A673 (cell line): ENCODE data around the gene C16orf74. TPM values are rescaled to one million over a fixed set of nuclear protein-coding genes. Genes with fewer than 3 reads are reported as not detected.

ENCODE experiments used
- BruUV-seq: library from RNA; stranded (reverse); fragments of 400-500 nt; replicated peaks from 2 replicates; lab custom pipeline; 2021; lab: Mats Ljungman, UMichigan
- CTCF ChIA-PET: fragments of 300-600 bp; sonication (Branson Sonifier 250); formaldehyde crosslinking; loops from one replicate; lab custom pipeline; 2022; ENCODE audit warnings: antibody characterized with exemption; lab: Charles Lee
- POLR2A ChIA-PET: fragments of 300-600 bp; sonication (Branson Sonifier 250); formaldehyde crosslinking; loops from one replicate; lab custom pipeline; 2022; ENCODE audit warnings: antibody characterized with exemption; ENCODE audit not compliant: low non-redundant PET; lab: Charles Lee
- DNase-seq: peaks from one replicate; pipeline ENCODE4 v3.0.0-alpha.2; 2015; ENCODE audit warnings: low spot score
- H3K27ac ChIP-seq: fragments of 200-600 bp; sonication (generic); 2 replicates; pipeline ENCODE4 v1.5.1; 2016; ENCODE audit warnings: mixed run types, low read depth, mild to moderate bottlenecking, mixed read lengths, antibody characterized with exemption, low read length; ENCODE audit not compliant: poor library complexity, severe bottlenecking
- H3K27me3 ChIP-seq: fragments of 200-600 bp; sonication (generic); replicated peaks from 2 replicates; pipeline ENCODE4 v1.6.1; 2017; ENCODE audit warnings: mixed run types, low read depth, mild to moderate bottlenecking, mixed read lengths, antibody characterized with exemption, low read length; ENCODE audit not compliant: insufficient read depth, poor library complexity
- H3K36me3 ChIP-seq: fragments of 200-600 bp; sonication (generic); 2 replicates; pipeline ENCODE4 v1.6.1; 2016; ENCODE audit warnings: mixed run types, mild to moderate bottlenecking, mixed read lengths, antibody characterized with exemption, low read length; ENCODE audit not compliant: insufficient read depth, poor library complexity, severe bottlenecking
- H3K4me1 ChIP-seq: fragments of 200-600 bp; sonication (generic); 2 replicates; pipeline ENCODE4 v1.6.1; 2017; ENCODE audit warnings: mixed run types, mild to moderate bottlenecking, mixed read lengths, antibody characterized with exemption, low read length; ENCODE audit not compliant: insufficient read depth, poor library complexity, severe bottlenecking
- H3K4me3 ChIP-seq: fragments of 200-600 bp; sonication (generic); 2 replicates; pipeline ENCODE4 v1.5.1; 2016; ENCODE audit warnings: low read depth, mixed run types, mild to moderate bottlenecking, mixed read lengths, low read length; ENCODE audit not compliant: poor library complexity, severe bottlenecking
- H3K9me3 ChIP-seq: fragments of 200-600 bp; sonication (generic); 2 replicates; pipeline ENCODE4 v1.6.1; 2016; ENCODE audit warnings: mixed run types, low read depth, mild to moderate bottlenecking, mixed read lengths, antibody characterized with exemption, low read length; ENCODE audit not compliant: poor library complexity, severe bottlenecking
- CTCF ChIP-seq: fragments of 300-800, 200-600 bp; sonication (generic); conservative IDR thresholded peaks from 2 replicates; pipeline ENCODE4 v1.5.1; 2017; ENCODE audit warnings: low read depth, mild to moderate bottlenecking, antibody characterized with exemption, low read length, moderate library complexity, mixed read lengths
- EZH2 ChIP-seq: fragments of 200-600 bp; sonication (generic); IDR thresholded peaks from 2 replicates; pipeline ENCODE4 v1.6.1; 2017; ENCODE audit warnings: borderline replicate concordance, low read depth, mild to moderate bottlenecking, mixed read lengths, antibody characterized with exemption, low read length; ENCODE audit not compliant: poor library complexity, severe bottlenecking
- intact Hi-C: fragments of 100-400 bp; cut with micrococcal nuclease; formaldehyde crosslinking; loops from one replicate; pipeline ENCODE4 v1.10.0; 2022; ENCODE audit not compliant: unreplicated experiment
- total RNA-seq: library from RNA; stranded (reverse); gene quantifications from 2 replicates; pipeline ENCODE4 v1.2.3, GENCODE V29; 2021

The C16orf74 gene
- total RNA-seq, 1 experiment from 2014 or later = 3.8 TPM

GRCh38 chr16:85720302-85720637 lies 30.6 kb downstream of the C16orf74 start:
- DNase-seq = no peak
- Histone ChIP-seq H3K9me3 (no peaks in the 10 kb centered on the region), H3K36me3 (no peaks in the 10 kb centered on the region), H3K4me3 (no peak overlapping the region), H3K27ac (no peak overlapping the region), H3K27me3 (no peaks in the 10 kb centered on the region), H3K4me1 (peaks cover 20% of the 10 kb centered on the region)
- TF ChIP-seq CTCF (no peak), EZH2 (no peak)
- ChIA-PET POLR2A (interaction anchor here (0.6 kb wide), 2 partner anchors 11 to 16 kb away, joined by 3 to 8 read pairs; no protein-coding TSS in a partner anchor), CTCF (interaction anchor here (0.7 kb wide), 1 partner anchor 104 kb away, joined by 3 read pairs; no protein-coding TSS in a partner anchor)
- intact Hi-C loops = no loop called here
- BruUV-seq = no TSS peak

- DNase-seq = no peak
- TF ChIP-seq EZH2 (no peak), CTCF (no peak)
- BruUV-seq = no TSS peak
- intact Hi-C loops = loop anchor here (5.0 to 10.0 kb wide), 3 partner anchors 327 to 605 kb away; partner anchors contain the start of gene CIBAR2
- Histone ChIP-seq H3K4me3 (no peak overlapping the region), H3K36me3 (no peaks in the 10 kb centered on the region), H3K4me1 (peaks cover 23% of the 10 kb centered on the region), H3K27ac (no peak overlapping the region), H3K27me3 (no peaks in the 10 kb centered on the region), H3K9me3 (no peaks in the 10 kb centered on the region)
- ChIA-PET CTCF (interaction anchor here (0.7 kb wide), 1 partner anchor 104 kb away, joined by 3 read pairs; no protein-coding TSS in a partner anchor), POLR2A (interaction anchor here (0.6 kb wide), 2 partner anchors 10 to 17 kb away, joined by 3 to 8 read pairs; no protein-coding TSS in a partner anchor)
These were observed 31.1 kb downstream of the C16orf74 start for GRCh38 chr16:85719605-85720301.

GRCh38 chr16:85718682-85719081 lies 32.2 kb downstream of the C16orf74 start:
- peak; percentile 29 for DNase-seq
- Histone ChIP-seq H3K36me3 (no peaks in the 10 kb centered on the region), H3K4me3 (no peak overlapping the region), H3K4me1 (peaks cover 23% of the 10 kb centered on the region), H3K9me3 (no peaks in the 10 kb centered on the region), H3K27me3 (no peaks in the 10 kb centered on the region), H3K27ac (no peak overlapping the region)
- POLR2A ChIA-PET = no interaction called here
- CTCF ChIA-PET = no interaction called here
- intact Hi-C loops = loop anchor here (1.0 to 10.0 kb wide), 5 partner anchors 43 to 604 kb away; partner anchors contain the start of gene CIBAR2
- TF ChIP-seq EZH2 (no peak), CTCF (peak; percentile 62)
- no TSS peak for BruUV-seq
